ENCODE data around the gene ZNF805. TPM values are rescaled to one million over a fixed set of nuclear protein-coding genes. Genes with fewer than 3 reads are reported as not detected.

ZNF805 gene
- total RNA-seq, 1 experiment from 2014 or later, result 15.4 TPM

GRCh38 chr19:57212109-57212508 lies 28.3 kb upstream of the ZNF805 start:
- no CpG with 5 or more reads among the region's 7 CpGs for WGBS (ENCODE audit: extremely low coverage, insufficient read length, low lambda C conversion rate)
- Histone ChIP-seq H3K9ac (ENCODE audit: extremely low read depth, insufficient read length, low read length) (no peak overlapping the region), H4K20me1 (ENCODE audit: control insufficient read depth, insufficient read depth, insufficient read length) (no peaks in the 10 kb centered on the region), H3K56ac (ENCODE audit: insufficient read length, low read depth, low read length) (no peak overlapping the region), H3T11ph (ENCODE audit: low read length) (no peak overlapping the region), H2BK20ac (ENCODE audit: low read depth, low read length, poor library complexity, severe bottlenecking) (no peak overlapping the region), H2AFZ (ENCODE audit: low read length) (no peak overlapping the region), H3K4me2 (ENCODE audit: insufficient read depth, insufficient read length, low read length) (no peak overlapping the region), H3K4me1 (ENCODE audit: insufficient read depth, low read length) (no peaks in the 10 kb centered on the region), H3K27me3 (ENCODE audit: insufficient read depth, low read length) (no peaks in the 10 kb centered on the region), H4K91ac (ENCODE audit: insufficient read length, low read depth, low read length) (no peak overlapping the region), H3K18ac (ENCODE audit: insufficient read length, low read depth, low read length) (no peak overlapping the region), H2BK5ac (ENCODE audit: insufficient read length, low read length) (no peak overlapping the region), H2BK120ac (ENCODE audit: low read depth, low read length, poor library complexity, severe bottlenecking) (no peak overlapping the region), H2AK5ac (ENCODE audit: insufficient read length, low read length) (no peak overlapping the region), H3K14ac (ENCODE audit: insufficient read depth, low read length) (no peak overlapping the region), H3K79me1 (ENCODE audit: insufficient read depth, low read depth, low read length, poor library complexity, severe bottlenecking) (no peaks in the 10 kb centered on the region), H2BK12ac (ENCODE audit: insufficient read length, low read depth, low read length) (no peak overlapping the region), H4K8ac (replicated peaks; ENCODE audit: insufficient read length, low read depth, low read length) (no peak overlapping the region), H4K5ac (ENCODE audit: insufficient read length, low read depth, low read length) (no peak overlapping the region), H3K79me2 (ENCODE audit: insufficient read depth, low read length) (no peaks in the 10 kb centered on the region), H2BK15ac (ENCODE audit: low read depth, low read length) (no peak overlapping the region), H3K4ac (ENCODE audit: low read depth, low read length) (no peak overlapping the region), H3K9me3 (ENCODE audit: control insufficient read depth, low read depth, low read length) (no peaks in the 10 kb centered on the region), H3K23me2 (ENCODE audit: insufficient read length, low read depth, low read length, poor library complexity, severe bottlenecking) (no peaks in the 10 kb centered on the region), H3K27ac (ENCODE audit: insufficient read length, low read depth, low read length) (no peak overlapping the region), H3K23ac (ENCODE audit: insufficient read length, low read depth, low read length) (no peak overlapping the region)
- no peak overlapping the region; a peak in 1 of 7 replicates for H3K27ac Mint-ChIP-seq
- no peaks in the 10 kb centered on the region for H3K4me1 Mint-ChIP-seq
- no peaks in the 10 kb centered on the region for H3K27me3 Mint-ChIP-seq (ENCODE audit: low read depth)
- no peak for DNase-seq
- H3K4me3 Mint-ChIP-seq, result no peak overlapping the region
- no peaks in the 10 kb centered on the region for H3K9me3 Mint-ChIP-seq
- TF ChIP-seq CTCF (conservative IDR thresholded peaks at IDR 0.05), result no peak
- H3K36me3 Mint-ChIP-seq (ENCODE audit: insufficient read depth in 1 of 3, low read depth in 3 of 3), result peaks cover 9 to 39% (median 34%) of the 10 kb centered on the region in 3 experiments

Measured in H9 (cell line).